ENCODE results near the gene DUSP15. TPM values are rescaled to one million over a fixed set of nuclear protein-coding genes. Genes with fewer than 3 reads are reported as not detected.

DUSP15 gene
- total RNA-seq, 1 experiment from 2014 or later, result not detected

- no TSS peak for BruUV-seq (replicated peaks)
- ChIA-PET CTCF (no interaction called here), RAD21 (ENCODE audit: low non-redundant PET in 1 of 2, low total read pairs in 2 of 2, uncharacterized antibody in 2 of 2, unreplicated experiment in 2 of 2) (no interaction called here), POLR2A (no interaction called here)
- Histone ChIP-seq H3K4me1 (ENCODE audit: control insufficient read depth in 1 of 2, insufficient read depth in 2 of 2, low read length in 2 of 2) (no peaks in the 10 kb centered on the region), H3K4me3 (replicated peaks in 1 of 2; ENCODE audit: low read depth in 1 of 2, low read length in 2 of 2) (no peak overlapping the region), H2AFZ (ENCODE audit: low read depth, low read length, poor library complexity, severe bottlenecking) (no peak overlapping the region), H3K9me2 (ENCODE audit: insufficient read depth) (no peaks in the 10 kb centered on the region), H4K20me1 (ENCODE audit: insufficient read depth) (no peaks in the 10 kb centered on the region), H3K27ac (ENCODE audit: low read depth, low read length) (no peak overlapping the region), H3K27me3 (ENCODE audit: insufficient read depth, low read length) (no peaks in the 10 kb centered on the region), H3K9ac (ENCODE audit: low read length) (no peak overlapping the region), H3K4me2 (ENCODE audit: low read length) (no peak overlapping the region), H3K79me2 (ENCODE audit: insufficient read depth, low read length) (no peaks in the 10 kb centered on the region), H3K36me3 (ENCODE audit: control insufficient read depth in 1 of 2, insufficient read depth in 2 of 2, low read length in 2 of 2) (no peaks in the 10 kb centered on the region), H3K9me3 (ENCODE audit: control insufficient read depth in 1 of 2, insufficient read depth in 1 of 2, low read depth in 1 of 2, low read length in 2 of 2) (no peaks in the 10 kb centered on the region)
- no peak for ATAC-seq
- intact Hi-C loops (cut with micrococcal nuclease), result no loop called here
- TF ChIP-seq TCF7L2 (IDR thresholded peaks at IDR 0.05; ENCODE audit: borderline replicate concordance, extremely low read depth, insufficient read depth, insufficient read length) (no peak), POLR2AphosphoS5 (IDR thresholded peaks at IDR 0.05; ENCODE audit: low read depth, low read length) (no peak), ZBTB33 (IDR thresholded peaks at IDR 0.05; ENCODE audit: extremely low read depth, insufficient replicate concordance, low read length) (no peak), ELF1 (IDR thresholded peaks at IDR 0.05; ENCODE audit: borderline replicate concordance, low read depth) (no peak), ZFX (IDR thresholded peaks at IDR 0.05) (no peak), CEBPB (IDR thresholded peaks at IDR 0.05; ENCODE audit: low read depth) (no peak), ATF3 (IDR thresholded peaks at IDR 0.05) (no peak), EZH2phosphoT487 (IDR thresholded peaks at IDR 0.05; ENCODE audit: borderline replicate concordance) (no peak), SRF (IDR thresholded peaks at IDR 0.05; ENCODE audit: low read depth) (no peak), JUND (IDR thresholded peaks at IDR 0.05) (no peak), POLR2A (IDR thresholded peaks at IDR 0.05; ENCODE audit: borderline replicate concordance, extremely low read depth, insufficient read depth, insufficient read length) (no peak), RAD21 (IDR thresholded peaks at IDR 0.05; ENCODE audit: low read depth) (no peak), REST (IDR thresholded peaks at IDR 0.05; ENCODE audit: low read depth) (no peak), YY1 (IDR thresholded peaks at IDR 0.05; ENCODE audit: extremely low read depth, insufficient replicate concordance, low read depth, low read length) (no peak), EGR1 (IDR thresholded peaks at IDR 0.05; ENCODE audit: low read depth) (no peak), CBX3 (IDR thresholded peaks at IDR 0.05; ENCODE audit: low read depth) (no peak), SIN3A (IDR thresholded peaks at IDR 0.05; ENCODE audit: low read depth) (no peak), ZNF274 (IDR thresholded peaks at IDR 0.05; ENCODE audit: low read depth, low read length) (no peak), FOSL1 (IDR thresholded peaks at IDR 0.05; ENCODE audit: low read depth) (no peak)
- no peak for DNase-seq (ENCODE audit: low read depth, low spot score)
Measured at GRCh38 chr20:31815408-31816188, 54.7 kb downstream of the DUSP15 start.
